NCI-H2227 (cell line): ENCODE measurements around the gene HSPB7.
"Not testable (repeated sequence)": the region's sequence is repeated elsewhere in the genome, so short reads cannot be mapped to it uniquely, and the experiment has no call there.

Experiments
- DNase-seq: peaks from one replicate; lab custom pipeline; 2025; ENCODE audit not compliant: unreplicated experiment; lab: John Stamatoyannopoulos, UW

HSPB7 gene

DNA sequence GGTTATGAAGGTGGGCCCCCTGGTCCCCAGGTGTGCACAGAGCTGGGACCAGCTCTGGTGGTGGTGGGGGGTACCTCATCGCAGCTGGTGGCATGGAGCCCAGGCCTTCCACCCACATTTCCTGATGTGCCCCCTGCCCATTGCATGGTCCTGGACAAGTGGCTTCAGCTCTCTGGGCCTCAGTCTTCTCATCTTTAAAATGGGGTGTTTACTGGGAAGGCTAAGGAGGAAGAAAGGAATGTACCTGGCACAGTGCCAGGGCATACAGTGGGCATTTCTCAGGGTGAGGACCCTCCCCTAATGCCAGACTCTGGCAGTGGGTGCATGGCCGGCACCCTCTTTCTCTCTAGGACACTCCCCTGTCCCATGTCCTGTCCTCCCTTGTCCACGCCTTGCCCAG, 33.2 kb upstream of the HSPB7 start:
- no peak for DNase-seq

DNA sequence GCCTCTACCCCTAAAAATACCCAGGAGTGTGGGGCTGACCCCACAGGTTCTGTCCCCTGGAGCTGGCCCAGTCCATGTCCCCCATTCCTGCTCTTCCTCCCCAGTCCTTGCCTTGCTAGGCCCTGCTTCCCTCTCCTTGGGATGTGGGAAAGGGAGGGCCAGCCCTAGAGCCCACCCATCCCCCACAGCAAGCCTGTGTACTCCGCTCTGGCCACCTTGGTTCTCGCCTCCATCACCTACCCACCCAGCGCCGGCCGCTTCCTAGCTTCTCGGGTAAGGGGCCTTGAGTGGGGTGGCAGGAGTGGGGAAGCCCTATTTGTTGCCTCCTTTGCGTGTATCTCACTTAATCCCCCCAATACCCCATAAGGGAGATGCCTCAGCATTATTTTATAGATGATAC, 32.5 kb upstream of the HSPB7 start:
- no peak for DNase-seq

DNA sequence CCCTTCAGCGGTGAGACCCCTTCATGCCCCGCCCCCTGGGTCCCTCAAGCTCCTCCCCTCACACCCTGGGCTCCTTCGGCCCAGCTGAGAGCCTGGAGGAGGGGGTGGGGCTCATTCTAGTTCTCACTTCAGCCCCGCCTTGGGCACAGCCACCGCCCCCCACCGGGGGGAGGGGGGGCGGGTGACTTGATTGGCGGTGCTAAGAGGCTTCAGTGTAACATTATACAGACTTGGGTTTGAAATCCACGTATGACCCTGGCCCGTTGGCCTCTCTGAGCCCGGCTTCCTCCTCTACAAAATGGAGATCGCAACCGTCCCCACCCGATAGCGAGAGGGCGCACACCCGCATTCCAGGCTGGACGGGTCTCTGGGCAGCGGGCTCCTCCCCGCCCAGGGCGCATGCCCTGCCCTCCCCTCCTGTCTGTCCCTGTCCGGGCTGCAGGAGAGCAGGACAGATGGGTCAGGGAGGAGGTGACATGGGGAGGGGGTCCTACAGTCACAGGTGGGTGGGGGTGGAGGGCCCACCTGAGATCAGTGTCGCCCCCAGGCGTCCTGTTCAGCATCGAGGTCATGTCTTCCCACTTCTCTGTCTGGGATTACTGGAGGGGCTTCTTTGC, 30.8 kb upstream of the HSPB7 start:
- DNase-seq, result peak; percentile 41

DNA sequence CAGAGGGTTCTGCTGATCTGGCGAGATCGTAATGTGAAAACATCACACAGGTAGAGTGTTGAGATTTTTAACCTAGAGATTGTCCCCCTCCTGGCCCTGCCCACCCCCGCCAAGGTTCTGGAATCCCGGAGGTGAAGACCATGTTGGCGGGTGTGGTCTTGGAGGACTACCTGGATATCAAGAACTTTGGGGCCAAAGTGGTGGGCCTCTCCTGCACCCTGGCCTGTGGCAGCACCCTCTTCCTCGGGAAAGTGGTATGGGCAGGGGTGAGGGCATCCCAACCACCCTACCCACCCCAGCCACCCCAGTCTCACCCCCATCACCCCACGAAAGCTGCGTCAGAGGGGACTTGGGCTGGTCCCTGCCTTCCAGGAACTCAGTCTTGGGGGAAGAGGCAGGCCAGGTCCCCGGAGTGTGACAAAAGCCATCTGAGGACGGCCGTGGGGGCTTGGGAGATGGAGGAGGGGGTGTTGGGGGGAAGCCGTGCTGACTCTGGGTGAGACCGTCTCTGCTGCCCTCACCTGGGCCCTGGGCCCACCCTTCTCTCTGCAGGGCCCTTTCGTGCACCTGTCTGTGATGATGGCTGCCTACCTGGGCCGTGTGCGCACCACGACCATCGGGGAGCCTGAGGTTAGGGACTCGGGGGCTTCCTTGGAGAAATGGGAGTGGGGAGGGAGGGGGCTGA, 30.1 kb upstream of the HSPB7 start:
- no peak for DNase-seq

DNA sequence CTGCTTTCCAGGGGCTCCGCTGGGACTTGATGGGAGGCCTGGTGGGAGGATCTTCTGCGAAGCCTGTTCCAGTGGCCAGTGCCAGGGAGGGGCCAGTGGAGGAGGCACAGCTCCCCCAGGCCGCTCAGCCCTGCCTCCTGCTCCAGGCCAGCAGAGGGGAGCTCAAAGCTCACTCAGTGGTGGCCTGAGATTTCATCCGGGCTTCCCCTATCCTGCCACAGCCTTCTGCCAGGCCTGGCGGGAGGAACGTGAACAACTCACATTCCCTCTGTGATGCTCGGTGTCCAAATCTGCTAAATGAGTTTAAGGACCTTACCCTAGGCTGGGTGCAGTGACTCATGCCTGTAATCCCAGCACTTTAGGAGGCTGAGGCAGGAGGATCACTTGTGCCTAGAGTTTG, 29.0 kb upstream of the HSPB7 start:
- no peak for DNase-seq

DNA sequence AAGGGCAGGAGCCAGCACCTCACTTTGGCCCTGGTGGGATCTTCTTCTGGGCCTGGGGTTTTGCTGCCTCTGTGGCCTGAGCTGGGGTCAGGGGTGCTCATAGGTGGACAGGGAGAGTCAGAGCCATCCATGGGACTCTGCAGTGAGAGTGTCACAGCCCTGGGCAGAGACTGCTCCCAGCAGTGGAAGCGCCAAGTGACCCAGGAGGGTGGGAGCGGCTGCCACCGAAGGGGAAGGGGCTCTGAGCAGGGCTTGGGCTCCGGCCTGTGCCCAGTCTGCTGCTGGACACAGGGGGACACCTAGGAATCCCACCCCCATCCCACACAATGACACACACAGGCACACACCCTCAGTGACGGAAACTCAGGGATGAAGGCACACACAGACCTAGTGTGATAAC, 26.1 kb upstream of the HSPB7 start:
- DNase-seq, result no peak

DNA sequence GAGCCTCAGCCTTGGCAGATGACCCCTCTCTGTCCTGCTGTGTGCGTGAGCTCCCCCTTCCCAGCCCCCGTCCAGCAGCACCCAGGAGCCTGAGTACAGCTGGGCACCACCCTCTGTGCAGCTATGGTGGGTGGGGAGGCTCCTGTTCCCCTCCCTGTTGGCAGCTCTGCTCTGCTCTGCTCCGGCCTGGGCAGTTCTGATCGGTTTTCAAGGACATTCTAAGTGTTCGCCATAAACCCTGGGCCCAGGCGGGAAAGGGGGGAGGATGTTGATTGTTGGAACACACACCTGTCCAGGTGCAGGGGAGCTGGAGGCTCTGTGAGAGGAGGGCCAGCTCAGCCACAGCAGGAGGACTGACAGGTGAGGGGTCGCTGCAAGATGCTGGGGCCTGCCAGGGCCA, 25.7 kb upstream of the HSPB7 start, which contains the start of gene CLCNKB:
CLCNKB (plus strand) TSS at position 262 of the 400 bp plus-strand sequence. CDS start 711 bp downstream, outside the sequence.
- no peak for DNase-seq

DNA sequence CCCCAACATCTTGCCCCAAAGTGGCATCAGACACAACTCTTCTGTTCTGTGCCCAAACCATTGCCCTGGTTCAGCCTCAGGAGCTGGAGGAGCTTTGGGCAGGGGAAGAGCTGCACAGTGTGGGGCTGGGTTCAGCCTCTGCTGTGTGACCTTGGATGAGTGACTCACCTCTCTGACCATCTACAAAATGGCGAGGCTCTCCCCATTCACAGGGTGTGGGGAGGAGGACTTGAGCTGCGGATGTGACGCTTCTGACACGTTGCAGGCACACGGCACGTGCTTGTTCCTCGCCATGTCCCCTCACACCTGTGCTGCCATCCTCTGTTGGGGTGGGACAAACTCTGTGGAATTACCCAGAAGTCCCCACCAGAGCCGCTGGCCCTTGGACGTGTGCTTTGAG, 24.8 kb upstream of the HSPB7 start:
- not testable (repeated sequence) for DNase-seq

DNA sequence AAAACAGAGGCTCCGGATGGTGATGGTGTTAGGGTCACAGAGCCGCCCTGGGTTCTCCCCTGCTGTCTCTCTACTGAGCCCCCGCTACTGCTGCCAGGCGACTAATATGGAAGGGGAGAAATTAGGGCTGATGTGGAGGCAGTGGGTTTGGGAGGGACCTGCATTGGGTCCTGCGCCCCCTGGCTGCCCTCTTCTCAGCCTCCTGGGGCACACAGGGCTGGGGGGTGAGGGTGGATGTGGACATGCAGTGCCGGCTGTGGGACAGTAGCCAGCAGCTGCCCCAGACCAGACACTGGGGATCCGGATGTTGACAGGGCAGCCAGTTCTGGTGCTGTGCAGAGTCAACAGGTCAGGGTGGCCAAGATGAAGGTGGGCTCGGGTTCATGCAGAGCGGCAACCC, 24.3 kb upstream of the HSPB7 start:
- no peak for DNase-seq

DNA sequence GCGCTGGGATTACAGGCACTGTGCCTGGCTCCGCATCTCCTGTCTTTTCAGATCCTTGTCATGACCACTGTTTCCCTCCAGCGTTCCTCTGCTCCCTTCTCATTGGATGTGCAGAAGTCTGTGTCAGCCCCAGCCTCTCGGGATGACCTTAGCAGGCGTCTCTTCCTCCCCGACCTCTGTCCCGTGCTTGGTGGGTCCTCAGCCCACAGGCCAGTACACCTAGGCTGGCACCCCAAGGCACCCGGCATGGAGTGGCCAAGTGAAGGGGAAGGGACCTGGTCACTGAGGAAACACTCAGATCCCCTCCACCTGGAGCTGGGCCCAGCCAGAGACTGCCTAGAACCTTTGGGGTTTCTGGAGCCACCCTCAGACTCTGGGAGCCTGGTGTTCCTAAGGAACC, 23.4 kb upstream of the HSPB7 start:
- DNase-seq, result no peak

DNA sequence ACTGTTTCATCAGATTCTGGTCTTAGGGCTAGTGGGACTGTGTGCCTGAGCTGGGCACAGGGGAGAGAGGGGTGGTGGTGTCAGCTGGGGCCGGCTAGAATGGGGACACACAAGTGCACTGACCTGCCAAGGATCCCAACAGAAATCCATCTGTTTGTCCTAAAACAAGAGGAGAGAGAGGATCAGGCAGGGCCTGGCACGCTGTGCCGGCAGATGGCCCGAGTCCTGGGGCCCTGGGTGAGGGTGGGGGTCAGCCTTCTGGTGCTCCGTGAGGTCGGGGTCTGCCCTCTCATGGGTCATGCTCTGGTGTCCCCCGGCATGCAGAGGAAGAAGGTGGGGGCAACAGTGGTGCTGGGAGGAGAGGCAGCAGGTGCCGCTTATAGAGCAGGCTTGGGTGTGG, 22.0 kb upstream of the HSPB7 start:
- DNase-seq, result not testable (repeated sequence)

DNA sequence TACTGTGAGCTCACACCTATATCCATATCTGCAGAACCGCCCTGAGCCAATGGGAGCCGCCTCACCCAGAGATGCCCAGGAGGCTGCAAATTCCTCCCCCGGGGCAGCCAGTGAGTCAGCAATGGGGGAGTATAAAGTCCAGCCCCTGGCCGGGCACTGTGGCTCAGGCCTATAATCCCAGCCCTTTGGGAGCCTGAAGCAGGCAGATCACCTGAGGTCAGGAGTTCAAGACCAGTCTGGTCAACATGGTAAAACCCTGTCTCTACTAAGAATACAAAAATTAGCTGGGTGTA, 20.7 kb upstream of the HSPB7 start:
- DNase-seq, result no peak

DNA sequence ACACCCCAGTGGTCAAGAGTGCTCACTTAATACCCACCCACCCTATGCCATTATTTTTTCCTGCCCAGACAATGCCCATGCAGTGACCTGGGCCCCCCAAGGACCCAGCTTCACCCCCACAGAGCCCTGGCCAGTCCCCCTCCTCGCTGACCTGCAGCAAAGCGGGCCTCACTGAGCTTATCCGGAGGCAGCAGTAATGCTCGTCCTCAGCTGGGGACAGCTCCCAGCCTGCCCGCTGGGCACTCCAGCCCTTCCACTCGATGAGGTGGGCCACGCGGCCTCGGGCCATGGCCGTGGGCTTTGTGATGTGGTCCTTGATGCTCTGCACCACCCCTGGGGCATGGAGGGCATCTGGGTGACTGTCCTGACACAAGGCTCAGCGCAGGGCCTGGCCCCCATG, 18.6 kb upstream of the HSPB7 start:
- not testable (repeated sequence) for DNase-seq

DNA sequence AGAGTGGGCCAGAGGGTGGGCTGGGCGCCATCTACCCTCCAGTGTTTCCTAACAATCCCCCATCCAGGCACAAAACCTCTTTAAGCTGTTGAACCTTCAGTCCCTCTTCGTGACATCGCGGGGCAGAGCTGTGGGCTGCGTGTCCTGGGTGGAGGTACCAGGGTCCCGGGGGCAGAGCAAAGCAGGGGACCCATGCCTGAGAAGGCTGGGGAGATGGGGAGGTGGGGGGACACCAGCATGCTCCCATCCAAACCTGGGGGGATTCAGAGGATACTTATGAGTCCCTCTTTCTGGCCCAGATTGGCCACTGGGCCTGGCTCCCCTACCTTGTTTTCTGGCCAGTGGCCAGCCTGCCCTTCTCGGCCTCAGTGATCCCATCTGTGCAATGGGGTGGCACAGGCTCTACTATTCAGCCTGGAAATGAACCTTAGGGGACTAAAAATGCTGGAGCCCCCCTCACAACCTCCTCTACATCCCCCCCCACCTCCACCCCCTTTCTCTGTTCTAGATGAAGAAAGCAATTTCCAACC, 15.3 kb upstream of the HSPB7 start:
- DNase-seq, result not testable (repeated sequence)

DNA sequence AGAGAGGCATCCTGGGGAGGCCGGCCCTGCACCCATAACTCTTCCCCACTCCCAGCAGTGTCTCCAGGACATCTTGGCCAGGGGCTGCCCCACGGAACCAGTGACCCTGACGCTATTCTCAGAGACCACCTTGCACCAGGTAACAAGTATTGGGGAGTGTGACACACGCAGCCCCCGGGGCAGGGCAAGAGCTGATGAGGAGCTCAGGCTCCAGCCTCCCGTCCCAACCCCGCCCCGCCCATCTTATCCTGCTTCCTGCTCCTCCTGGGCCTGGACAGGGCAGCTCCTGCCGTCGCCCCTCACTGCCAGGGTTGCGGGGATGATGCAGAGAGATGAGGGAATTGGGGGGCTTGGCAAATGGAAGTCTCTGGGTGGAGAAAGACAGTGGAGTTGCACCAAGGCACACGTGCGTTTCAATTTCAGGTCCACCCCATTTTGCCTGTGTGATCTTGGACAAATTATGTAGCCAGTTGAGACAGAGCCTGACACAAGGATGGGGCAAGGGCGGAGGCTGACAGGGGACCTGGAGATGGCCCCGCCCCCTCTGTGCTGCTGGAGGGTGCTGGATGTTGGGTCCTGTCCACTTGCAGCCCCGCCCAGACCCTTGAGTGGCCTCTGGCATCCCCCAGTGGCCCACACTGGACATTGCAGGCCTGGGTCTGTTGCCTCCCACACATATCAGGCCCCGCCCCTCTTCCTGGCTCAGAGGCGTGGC, 14.7 kb upstream of the HSPB7 start:
- peak; percentile 91 for DNase-seq

DNA sequence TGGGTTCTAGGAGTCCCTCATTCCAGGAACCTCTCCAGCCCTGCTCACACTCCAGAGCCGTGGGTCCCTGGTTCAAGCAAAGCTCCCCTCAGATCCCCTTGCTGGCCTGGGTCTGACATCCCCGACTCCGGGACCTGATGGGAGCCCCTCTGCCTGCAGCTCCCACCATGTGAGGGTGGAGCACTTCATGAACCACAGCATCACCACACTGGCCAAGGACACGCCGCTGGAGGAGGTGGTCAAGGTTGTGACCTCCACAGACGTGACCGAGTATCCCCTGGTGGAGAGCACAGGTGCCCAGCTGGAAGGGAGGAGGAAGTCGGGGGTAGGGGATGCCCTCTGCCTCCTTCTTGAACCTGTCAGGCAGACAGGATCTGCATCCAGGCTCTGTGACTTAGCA, 13.7 kb upstream of the HSPB7 start:
- no peak for DNase-seq

DNA sequence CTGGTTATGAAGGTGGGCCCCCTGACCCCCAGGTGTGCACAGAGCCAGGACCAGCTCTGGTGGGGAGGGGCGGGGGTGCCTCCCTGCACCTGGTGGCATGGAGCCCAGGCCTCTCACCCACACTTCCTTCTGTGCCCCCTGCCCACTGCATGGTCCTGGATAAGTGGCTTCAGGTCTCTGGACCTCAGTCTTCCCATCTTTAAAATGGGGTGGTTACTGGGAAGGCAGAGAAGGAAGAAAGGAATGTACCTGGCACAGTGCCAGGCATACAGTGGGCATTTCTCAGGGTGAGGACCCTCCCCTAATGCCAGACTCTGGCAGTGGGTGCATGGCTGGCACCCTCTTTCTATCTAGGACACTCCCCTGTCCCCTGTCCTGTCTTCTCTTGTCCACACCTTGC, 11.4 kb upstream of the HSPB7 start:
- no peak for DNase-seq

DNA sequence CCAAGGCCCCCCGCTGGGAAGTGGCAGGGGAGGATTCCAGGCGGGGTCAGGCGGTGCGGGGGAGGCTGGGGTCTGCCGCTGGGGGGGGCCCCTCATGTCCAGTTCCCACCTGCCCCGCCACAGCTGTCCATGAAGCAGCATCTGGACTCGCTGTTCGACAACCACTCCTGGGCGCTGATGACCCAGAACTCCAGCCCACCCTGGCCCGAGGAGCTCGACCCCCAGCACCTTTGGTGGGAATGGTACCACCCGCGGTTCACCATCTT, 11.1 kb upstream of the HSPB7 start:
- DNase-seq, result not testable (repeated sequence)

DNA sequence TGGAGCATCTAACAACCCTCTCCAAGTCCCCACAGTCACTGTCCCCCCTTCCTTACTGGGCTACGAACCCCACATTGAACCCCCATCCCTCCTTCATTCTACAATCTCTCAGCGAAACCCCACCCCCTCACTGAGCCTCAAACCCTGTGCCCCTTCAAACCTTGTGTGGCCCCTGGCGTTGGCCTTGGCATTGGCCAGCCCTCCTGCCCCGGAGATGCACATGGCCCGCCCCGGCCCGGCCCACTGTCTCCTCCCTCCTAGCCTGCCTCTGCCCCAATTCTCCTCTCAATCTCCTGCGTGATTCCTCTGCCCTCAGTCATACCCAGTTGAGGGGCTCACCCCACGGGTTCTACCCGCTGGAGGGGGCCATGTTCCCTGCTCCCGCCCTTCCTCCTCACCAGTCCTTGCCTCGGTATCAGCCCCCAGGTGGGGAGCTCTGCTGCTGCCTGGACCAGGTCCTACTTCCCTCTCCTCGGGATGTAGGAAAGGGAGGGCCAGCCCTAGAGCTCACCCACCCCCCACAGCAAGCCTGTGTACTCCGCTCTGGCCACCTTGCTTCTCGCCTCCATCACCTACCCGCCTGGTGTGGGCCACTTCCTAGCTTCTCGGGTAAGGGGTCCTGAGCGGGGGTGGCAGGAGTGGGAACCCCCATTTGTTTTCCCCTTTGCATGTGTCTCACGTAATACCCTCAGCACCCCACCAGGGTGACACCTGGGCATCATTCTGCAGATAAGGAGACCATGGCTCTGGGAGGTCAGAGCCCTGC, 10.6 kb upstream of the HSPB7 start:
- DNase-seq, result no peak

DNA sequence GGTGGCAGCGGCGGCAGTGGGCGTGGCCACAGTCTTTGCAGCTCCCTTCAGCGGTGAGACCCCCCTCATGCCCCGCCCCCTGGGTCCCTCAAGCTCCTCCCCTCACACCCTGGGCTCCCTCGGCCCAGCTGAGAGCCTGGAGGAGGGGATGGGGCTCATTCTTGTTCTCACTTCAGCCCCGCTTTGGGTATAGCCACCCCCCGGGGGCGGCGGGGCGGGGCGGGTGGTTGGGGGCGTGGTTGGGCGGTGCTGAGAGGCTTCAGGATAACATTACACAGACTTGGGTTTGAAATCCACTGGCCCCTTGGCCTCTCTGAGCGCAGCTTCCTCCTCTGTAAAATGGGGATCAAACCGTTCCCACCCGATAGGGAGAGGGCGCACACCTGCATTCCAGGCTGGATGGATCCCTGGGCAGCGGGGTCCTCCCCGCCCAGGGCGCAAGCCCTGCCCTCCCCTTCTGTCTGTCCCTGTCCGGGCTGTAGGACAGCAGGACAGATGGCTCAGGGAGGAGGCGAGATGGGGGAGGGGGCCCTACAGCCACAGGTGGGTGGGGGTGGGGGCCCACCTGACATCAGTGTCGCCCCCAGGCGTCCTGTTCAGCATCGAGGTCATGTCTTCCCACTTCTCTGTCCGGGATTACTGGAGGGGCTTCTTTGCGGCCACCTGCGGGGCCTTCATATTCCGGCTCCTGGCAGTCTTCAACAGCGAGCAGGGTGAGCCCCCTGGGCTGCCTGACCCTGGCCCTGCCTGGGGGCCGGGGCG, 9.1 kb upstream of the HSPB7 start:
- DNase-seq, result peak; percentile 61

DNA sequence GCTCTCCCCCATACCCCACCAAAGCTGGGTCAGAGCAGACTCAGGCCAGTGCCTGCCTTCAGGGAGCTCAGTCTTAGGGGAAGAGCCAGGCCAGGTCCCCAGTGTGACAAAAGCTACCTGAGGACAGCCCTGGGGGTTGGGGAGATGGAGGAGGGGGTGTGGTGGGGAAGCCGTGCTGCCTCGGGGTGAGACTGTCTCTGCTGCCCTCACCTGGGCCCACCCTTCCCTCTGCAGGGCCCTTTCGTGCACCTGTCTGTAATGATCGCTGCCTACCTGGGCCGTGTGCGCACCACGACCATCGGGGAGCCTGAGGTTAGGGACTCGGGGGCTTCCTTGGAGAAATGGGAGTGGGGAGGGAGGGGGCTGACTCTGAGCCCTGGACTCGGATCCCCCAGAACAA, 8.5 kb upstream of the HSPB7 start:
- DNase-seq, result not testable (repeated sequence)
